COLO829 (cell line): ENCODE results near the gene MRPL2.
"Not testable (repeated sequence)": the region's sequence is repeated elsewhere in the genome, so short reads cannot be mapped to it uniquely, and the experiment has no call there.

Experiments used
- DNase-seq: peaks from one replicate; pipeline ENCODE4 v3.0.0; 2012; ENCODE audit warnings: low spot score

MRPL2 gene

GRCh38 chr6:43082806-43083655, 23.8 kb upstream of the MRPL2 start:
- DNase-seq = no peak

- not testable (repeated sequence) for DNase-seq
Measured at GRCh38 chr6:43081922-43082321, 22.7 kb upstream of the MRPL2 start.

- DNase-seq = no peak
Measured at GRCh38 chr6:43081043-43081442, 21.8 kb upstream of the MRPL2 start.

- no peak for DNase-seq
Measured at GRCh38 chr6:43078691-43079090, 19.5 kb upstream of the MRPL2 start.

- no peak for DNase-seq
Measured at GRCh38 chr6:43077981-43078511, 18.8 kb upstream of the MRPL2 start.

GRCh38 chr6:43077333-43077809, 18.1 kb upstream of the MRPL2 start:
- DNase-seq = no peak

- no peak for DNase-seq
Measured at GRCh38 chr6:43076464-43077332, 17.5 kb upstream of the MRPL2 start.

DNA sequence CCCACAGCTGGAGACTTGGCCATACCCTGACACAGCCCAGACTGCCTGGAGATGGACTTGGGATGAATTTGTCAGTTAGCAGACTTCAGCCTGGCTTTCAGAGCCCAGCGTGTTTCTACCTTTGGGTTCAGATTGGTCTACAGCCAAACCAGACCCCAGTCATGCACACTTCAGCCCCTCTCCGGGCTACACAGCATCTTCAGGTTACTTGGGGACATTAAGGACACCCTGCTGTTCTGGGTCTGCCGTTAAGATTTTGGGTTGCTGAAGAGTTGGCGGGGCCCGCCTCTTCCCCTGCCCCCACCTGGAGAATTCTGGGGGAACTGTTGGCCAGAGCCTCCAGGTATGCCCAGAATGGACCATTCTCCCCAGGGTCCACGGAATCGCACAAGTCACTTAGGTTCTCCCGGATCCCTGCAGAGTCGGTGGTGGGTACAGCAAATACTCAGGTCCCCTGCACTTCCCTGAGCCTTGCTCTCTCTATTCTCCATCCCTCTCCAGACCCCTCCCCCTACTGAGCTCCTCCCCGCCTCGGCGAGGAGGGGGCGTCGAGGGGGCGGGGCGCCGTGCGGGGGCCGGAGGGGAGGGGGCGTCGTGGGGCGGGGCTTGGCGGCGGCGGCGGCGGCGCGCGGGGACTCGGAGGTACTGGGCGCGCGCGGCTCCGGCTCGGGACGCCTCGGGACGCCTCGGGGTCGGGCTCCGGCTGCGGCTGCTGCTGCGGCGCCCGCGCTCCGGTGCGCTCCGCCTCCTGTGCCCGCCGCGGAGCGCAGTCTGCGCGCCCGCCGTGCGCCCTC, 16.6 kb upstream of the MRPL2 start, which contains the start of gene PTK7:
TSS of gene PTK7 (plus strand) at position 645 of the 794 bp plus-strand sequence. CDS start 175 bp downstream, outside the sequence.
- DNase-seq = no peak

DNA sequence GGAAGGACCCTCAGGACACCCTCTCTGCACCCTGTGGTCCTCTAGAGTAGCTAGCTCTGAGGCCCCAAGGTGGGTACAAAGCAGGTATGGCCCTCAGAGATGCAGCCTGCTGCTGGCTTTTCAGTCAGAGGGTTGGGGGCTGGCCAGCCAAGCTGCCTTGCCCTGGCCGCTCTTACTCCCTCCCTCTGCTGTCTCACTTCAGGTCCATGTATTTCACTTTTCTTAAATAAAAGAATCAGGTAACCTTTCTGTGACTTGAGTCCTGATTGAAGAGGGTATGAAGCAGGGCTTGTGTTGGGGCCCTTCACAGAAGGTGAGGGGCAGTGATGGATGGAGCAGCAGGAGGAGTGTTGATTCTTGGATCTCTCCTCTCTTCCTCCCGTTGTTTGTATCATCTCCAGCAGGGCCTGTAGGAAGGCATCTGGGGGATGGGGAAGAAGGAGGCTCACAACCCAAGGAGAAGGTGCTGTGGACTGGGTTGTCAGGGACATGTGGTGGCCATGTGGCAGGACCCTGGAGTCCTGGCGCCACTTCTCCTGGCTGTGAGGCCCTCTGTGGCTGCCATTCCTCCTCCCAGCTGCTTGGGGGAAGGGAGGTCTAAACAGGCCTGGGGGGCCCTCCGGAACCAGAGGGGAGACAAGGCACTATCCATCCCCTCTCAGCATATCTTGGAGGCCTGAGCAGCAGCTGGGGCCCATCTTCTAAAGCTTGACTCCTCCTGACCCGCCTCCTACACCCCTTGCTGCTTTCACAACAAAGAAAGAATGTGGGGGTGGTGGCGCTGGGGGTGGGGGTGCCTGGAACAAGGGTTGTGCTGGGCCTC, 15.8 kb upstream of the MRPL2 start:
- no peak for DNase-seq

- peak; percentile 70 for DNase-seq
Measured at GRCh38 chr6:43070028-43070632, 10.9 kb upstream of the MRPL2 start.

- no peak for DNase-seq
Measured at GRCh38 chr6:43062818-43063217, 3.6 kb upstream of the MRPL2 start.

DNA sequence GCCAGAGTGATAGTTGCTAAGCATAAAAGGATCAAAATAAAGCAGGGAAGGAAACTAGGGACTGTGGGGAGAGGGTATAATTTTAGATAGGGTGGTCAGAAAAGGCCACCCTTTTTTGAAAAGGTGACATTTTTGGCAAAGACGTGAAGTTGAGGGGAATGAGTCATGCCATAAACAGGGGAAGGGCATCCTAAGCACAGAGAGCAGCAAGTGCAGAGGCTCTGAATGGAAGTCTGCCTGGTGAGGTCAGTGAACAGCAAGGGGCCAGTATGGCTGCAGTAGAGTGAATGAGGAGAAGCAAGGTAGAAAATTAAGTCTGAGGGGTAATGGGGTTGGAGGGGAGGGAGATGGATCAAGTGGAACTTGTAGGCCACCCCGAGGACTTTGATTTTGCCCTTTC, 2.6 kb upstream of the MRPL2 start:
- no peak for DNase-seq

DNA sequence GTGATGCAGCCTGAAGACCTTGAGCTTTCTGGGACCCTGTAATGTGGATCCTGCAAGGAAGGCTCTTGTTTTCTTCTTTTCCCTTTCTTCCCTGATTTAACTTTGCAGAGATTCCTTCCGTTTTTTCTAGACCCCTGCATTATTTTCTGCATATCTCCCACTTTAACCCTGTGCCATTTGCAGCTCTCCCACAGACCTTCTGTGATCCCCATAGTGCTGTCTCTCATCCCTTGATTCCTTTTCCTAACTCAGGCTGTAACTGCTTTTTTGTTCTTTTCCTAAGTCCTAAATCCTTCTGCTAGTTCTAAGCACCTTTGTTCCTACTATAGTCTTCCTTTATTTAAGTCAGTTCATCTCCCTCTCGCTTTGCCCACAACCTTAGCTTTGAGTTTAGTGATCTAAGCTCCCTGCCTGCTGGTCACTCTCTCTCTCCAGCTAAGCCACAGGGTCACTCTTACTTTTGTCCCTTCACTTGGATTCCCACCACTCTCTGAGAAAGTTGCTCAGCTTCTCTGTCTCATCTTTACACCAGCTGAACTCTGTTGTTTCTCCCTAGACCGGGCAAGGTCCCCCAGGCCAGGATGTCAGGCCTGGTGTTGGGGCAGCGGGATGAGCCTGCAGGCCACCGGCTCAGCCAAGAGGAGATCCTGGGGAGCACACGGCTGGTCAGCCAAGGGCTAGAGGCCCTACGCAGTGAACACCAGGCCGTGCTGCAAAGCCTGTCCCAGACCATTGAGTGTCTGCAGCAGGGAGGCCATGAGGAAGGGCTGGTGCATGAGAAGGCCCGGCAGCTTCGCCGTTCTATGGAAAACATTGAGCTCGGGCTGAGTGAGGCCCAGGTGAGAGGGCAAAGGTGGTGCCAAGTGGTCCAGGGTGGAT, 1.8 kb upstream of the MRPL2 start:
- no peak for DNase-seq

- DNase-seq = no peak
Measured at GRCh38 chr6:43060034-43060754, 960 bp upstream of the MRPL2 start.

GRCh38 chr6:43058531-43058930, 703 bp downstream of the MRPL2 start:
- DNase-seq = no peak

GRCh38 chr6:43055966-43056365, 3.3 kb downstream of the MRPL2 start:
- DNase-seq = no peak

DNA sequence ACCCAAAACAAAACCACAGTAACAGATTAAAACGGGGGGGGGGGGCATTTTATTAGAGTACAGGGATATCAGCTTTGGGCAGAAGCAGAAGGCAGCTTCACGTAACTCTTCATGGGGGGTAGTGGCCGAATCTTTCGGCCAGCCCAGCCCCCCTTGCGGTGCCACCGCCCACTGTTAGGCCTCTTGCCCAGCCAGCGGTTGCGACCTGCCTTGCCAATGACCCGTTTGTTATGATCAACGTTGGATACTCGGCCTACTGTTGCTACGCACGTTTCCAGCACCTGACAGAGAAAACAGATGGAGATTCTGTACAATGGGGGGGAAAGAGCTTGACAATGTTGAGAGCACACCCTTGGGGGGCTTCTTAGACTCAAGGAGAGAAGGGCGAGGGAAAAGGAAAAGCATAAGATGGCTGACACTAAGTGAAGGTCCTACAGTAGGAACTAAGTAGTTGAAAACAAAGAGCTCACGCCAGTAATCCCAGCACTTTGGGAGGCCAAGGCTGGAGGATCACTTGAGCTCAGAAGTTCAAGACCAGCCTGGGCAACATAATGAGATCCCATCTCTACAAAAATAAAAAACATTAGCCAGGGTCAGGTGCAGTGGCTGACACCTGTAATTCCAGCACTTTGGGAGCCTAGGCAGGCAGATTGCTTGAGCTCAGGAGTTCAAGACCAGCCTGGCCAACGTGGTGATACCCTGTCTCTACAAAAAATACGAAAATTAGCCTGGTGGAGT, 4.9 kb downstream of the MRPL2 start:
- DNase-seq = peak; percentile 25
